GM21360 (cell line): ENCODE results near the gene ZNF518A.

Source experiments
- ATAC-seq: cut with Tn5 transposase; IDR thresholded peaks from one replicate; pipeline ENCODE4 v1.9.1; 2021; ENCODE audit warnings: mild to moderate bottlenecking, moderate library complexity; ENCODE audit not compliant: unreplicated experiment

ZNF518A gene

GRCh38 chr10:96129387-96130325, at the start of gene ZNF518A:
Gene ZNF518A (plus strand): TSS chr10:96130297. CDS start chr10:96156323, 26,026 bp downstream.
- peak; percentile 73 for ATAC-seq

GRCh38 chr10:96082153-96082552, 47.9 kb upstream of the ZNF518A start:
- no peak for ATAC-seq

- ATAC-seq, result no peak
Observed at GRCh38 chr10:96082748-96083147, 47.3 kb upstream of the ZNF518A start.

GRCh38 chr10:96089116-96089515, 41.0 kb upstream of the ZNF518A start:
- no peak for ATAC-seq

- ATAC-seq, result peak; percentile 88
Observed at GRCh38 chr10:96089670-96090462, 40.2 kb upstream of the ZNF518A start.

- ATAC-seq, result no peak
Observed at GRCh38 chr10:96090463-96090800, 39.7 kb upstream of the ZNF518A start.

- ATAC-seq, result no peak
Observed at GRCh38 chr10:96092999-96093767, 36.9 kb upstream of the ZNF518A start.

- ATAC-seq, result no peak
Observed at GRCh38 chr10:96093948-96094347, 36.1 kb upstream of the ZNF518A start.

GRCh38 chr10:96096958-96097357, 33.1 kb upstream of the ZNF518A start:
- no peak for ATAC-seq

GRCh38 chr10:96097865-96098264, 32.2 kb upstream of the ZNF518A start:
- ATAC-seq, result no peak

- ATAC-seq, result no peak
Observed at GRCh38 chr10:96107623-96108038, 22.5 kb upstream of the ZNF518A start.

- ATAC-seq, result no peak
Observed at GRCh38 chr10:96112531-96112930, 17.6 kb upstream of the ZNF518A start.

GRCh38 chr10:96118604-96119450, 11.3 kb upstream of the ZNF518A start:
- ATAC-seq, result no peak

- ATAC-seq, result no peak
Observed at GRCh38 chr10:96122824-96123223, 7.3 kb upstream of the ZNF518A start.

GRCh38 chr10:96124230-96125141, 5.6 kb upstream of the ZNF518A start:
- no peak for ATAC-seq

GRCh38 chr10:96125142-96125515, 5.0 kb upstream of the ZNF518A start:
- ATAC-seq, result no peak

- peak; percentile 59 for ATAC-seq
Observed at GRCh38 chr10:96130326-96130995, 364 bp downstream of the ZNF518A start.

- ATAC-seq, result no peak
Observed at GRCh38 chr10:96131621-96132020, 1.5 kb downstream of the ZNF518A start.

GRCh38 chr10:96133135-96133534, 3.0 kb downstream of the ZNF518A start:
- no peak for ATAC-seq
